Aorta (tissue), 5 donors: ENCODE measurements around the gene TRIM2. TPM values are rescaled to one million over a fixed set of nuclear protein-coding genes. Genes with fewer than 3 reads are reported as not detected.

ENCODE experiments used
- ATAC-seq: fragments of 200-7000 bp; cut with Tn5 transposase; one replicate; pipeline ENCODE4 v1.9.1; 2022; ENCODE audit warnings: moderate library complexity; ENCODE audit not compliant: low FRiP score
- DNase-seq, 2 donors: peaks; one replicate each; pipeline ENCODE4 v3.0.0-alpha.2; 2020
- H3K27ac ChIP-seq, 2 donors: one replicate each; pipeline ENCODE4 v1.5.1; 2013; ENCODE audit warnings: low read length in 2 of 2, mild to moderate bottlenecking in 2 of 2, moderate library complexity in 2 of 2, control low read depth in 1 of 2, inconsistent platforms in 1 of 2, low read depth in 1 of 2
- H3K27me3 ChIP-seq, 2 donors: one replicate each; pipeline ENCODE4 v1.6.1; 2013; ENCODE audit warnings: control low read depth in 1 of 2, low read length in 1 of 2, mild to moderate bottlenecking in 1 of 2, moderate library complexity in 1 of 2; ENCODE audit not compliant: insufficient read depth in 2 of 2, control insufficient read depth in 1 of 2
- H3K36me3 ChIP-seq, 2 donors: one replicate each; pipeline ENCODE4 v1.6.1; 2013; ENCODE audit warnings: control low read depth in 1 of 2, low read length in 1 of 2, mild to moderate bottlenecking in 1 of 2; ENCODE audit not compliant: insufficient read depth in 2 of 2, control insufficient read depth in 1 of 2
- H3K4me1 ChIP-seq, 2 donors: one replicate each; pipeline ENCODE4 v1.6.1; 2013; ENCODE audit warnings: low read length in 2 of 2, control low read depth in 1 of 2, mild to moderate bottlenecking in 1 of 2, moderate library complexity in 1 of 2; ENCODE audit not compliant: insufficient read depth in 2 of 2, control insufficient read depth in 1 of 2
- H3K4me3 ChIP-seq, 2 donors: one replicate each; pipeline ENCODE4 v1.5.1; 2013; ENCODE audit warnings: low read length in 2 of 2, control low read depth in 1 of 2, mild to moderate bottlenecking in 1 of 2
- H3K9me3 ChIP-seq: one replicate; pipeline ENCODE4 v1.6.1; 2013; ENCODE audit warnings: mild to moderate bottlenecking, low read length; ENCODE audit not compliant: control insufficient read depth
- WGBS, 2 donors: extraction: QIAGEN DNeasy Blood & Tissue Kit; methylation state at CpG; one replicate each; pipeline ENCODE4 v1.1.7; 2013; 5-methylcytosine and 5-hydroxymethylcytosine counted together
- intact Hi-C, 2 donors: fragments of 100-400 bp; cut with DNase I; formaldehyde crosslinking; loops; one replicate each; pipeline versions ENCODE4 v1.14.2 to v1.15.0; 2022
- polyA plus RNA-seq, 2 donors: library from polyadenylated mRNA; stranded (reverse); fragments of 200-250 nt; gene quantifications; one replicate each; pipeline ENCODE4 v1.2.3, GENCODE V29; 2013
- total RNA-seq, 2 donors: library from RNA; stranded (reverse); fragmentation: NEBNext Ultra II Directional; extraction: Animal tissue kit (Norgen Biotek cat#: 25700); gene quantifications; one replicate each; pipeline ENCODE4 v1.2.1, GENCODE V29; 2021
- donor health status: healthy with polysubstance abuse.
- donor health status: Bipolar disorder and iron deficiency.
- donor health status: DM: no; HTN: no; CAD: no.
- donor health status: DM: no; HTN: no; CAD: no.
- donor health status: DM: yes; HTN: yes; CAD: no.

Gene TRIM2
- total and polyA plus RNA-seq, 4 donors: 7.5 to 53.4 (median 18.9) TPM

DNA sequence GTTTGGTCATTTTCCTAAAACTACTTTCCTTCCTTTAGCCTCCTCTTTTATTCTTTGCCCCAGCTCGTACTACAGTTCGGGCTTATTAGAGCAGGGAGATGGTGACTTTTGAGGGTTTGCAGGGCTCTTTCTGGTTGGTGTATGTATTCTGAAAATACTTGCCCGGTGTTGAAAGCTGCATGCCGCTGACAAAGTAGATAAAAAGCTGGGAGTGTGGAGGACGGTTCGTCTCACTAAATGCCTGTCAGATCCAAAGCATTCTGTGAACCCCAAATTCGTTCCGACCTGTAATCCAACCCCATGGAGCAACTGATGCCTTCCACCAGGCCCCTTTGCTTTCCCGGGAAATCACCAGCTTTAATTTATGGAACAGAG, 19.2 kb downstream of the TRIM2 start:
- Histone ChIP-seq H3K4me1 (no peaks in the 10 kb centered on the region), H3K9me3 (no peaks in the 10 kb centered on the region), H3K27me3 (no peaks in the 10 kb centered on the region), H3K36me3 (no peaks in the 10 kb centered on the region), H3K27ac (peak overlapping the region in 1 of 2 donors; percentile 79), H3K4me3 (peak overlapping the region; percentile 64 to 73)
- DNase-seq (no peak), ATAC-seq (peak; percentile 49)
- intact Hi-C loops: loop anchor here in 1 of 2 donors (5.0 kb wide), 1 partner anchor 71 kb away; no protein-coding TSS in a partner anchor
- WGBS, 2 donors: 2 to 4% methylated on average over 9 of the region's 9 CpGs

DNA sequence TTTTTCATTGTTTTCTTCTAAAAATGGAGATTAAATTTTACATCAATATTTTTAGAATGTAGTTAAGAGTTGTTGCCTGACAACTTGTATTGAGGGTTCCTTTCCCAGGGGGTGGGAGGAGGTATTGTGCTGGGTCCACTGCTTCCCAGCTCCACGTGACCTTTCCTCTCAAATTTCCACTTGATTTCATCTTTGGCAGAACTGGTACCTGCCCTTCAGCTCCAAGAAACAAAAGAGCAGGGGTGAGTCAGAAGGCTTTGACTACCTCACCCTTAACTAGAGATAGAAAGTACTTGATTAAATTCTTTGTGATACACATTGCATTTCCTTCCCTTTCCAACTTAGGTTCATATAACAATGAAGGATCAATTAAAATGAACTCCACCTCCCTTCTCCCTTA, 19.7 kb downstream of the TRIM2 start:
- Histone ChIP-seq H3K36me3 (no peaks in the 10 kb centered on the region), H3K4me3 (peak overlapping the region; percentile 64 to 73), H3K4me1 (no peaks in the 10 kb centered on the region), H3K9me3 (no peaks in the 10 kb centered on the region), H3K27ac (no peak overlapping the region), H3K27me3 (no peaks in the 10 kb centered on the region)
- intact Hi-C loops: loop anchor here in 1 of 2 donors (5.0 kb wide), 1 partner anchor 72 kb away; no protein-coding TSS in a partner anchor
- 0 to 5% methylated on average over 1 of the region's 1 CpG for WGBS, 2 donors
- DNase-seq: no peak
- no peak for ATAC-seq

DNA sequence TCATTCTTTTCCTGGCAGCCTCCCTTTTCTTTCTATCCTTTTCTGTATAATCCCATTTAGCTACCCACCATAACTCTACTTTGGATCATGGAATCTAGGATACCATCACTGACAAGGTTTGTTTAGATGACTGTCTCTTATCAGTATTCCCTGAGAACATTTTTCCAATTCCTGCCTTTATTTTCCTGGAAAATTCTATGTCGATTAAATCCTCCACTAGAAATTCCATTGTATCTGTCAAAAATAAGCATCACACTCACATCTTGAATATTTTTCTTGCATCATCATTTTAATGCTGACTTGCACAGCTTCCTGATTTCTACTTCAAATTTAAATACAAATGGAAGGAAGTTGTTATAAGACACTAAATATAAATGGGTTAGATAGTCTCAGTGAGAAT, 20.2 kb downstream of the TRIM2 start:
- Histone ChIP-seq H3K4me3 (no peak overlapping the region), H3K36me3 (no peaks in the 10 kb centered on the region), H3K27ac (no peak overlapping the region), H3K9me3 (no peaks in the 10 kb centered on the region), H3K27me3 (no peaks in the 10 kb centered on the region), H3K4me1 (no peaks in the 10 kb centered on the region)
- DNase-seq: no peak
- intact Hi-C loops: loop anchor here in 1 of 2 donors (5.0 kb wide), 1 partner anchor 72 kb away; no protein-coding TSS in a partner anchor
- ATAC-seq: no peak
- WGBS, 2 donors: 86 to 92% methylated on average over 1 of the region's 1 CpG

DNA sequence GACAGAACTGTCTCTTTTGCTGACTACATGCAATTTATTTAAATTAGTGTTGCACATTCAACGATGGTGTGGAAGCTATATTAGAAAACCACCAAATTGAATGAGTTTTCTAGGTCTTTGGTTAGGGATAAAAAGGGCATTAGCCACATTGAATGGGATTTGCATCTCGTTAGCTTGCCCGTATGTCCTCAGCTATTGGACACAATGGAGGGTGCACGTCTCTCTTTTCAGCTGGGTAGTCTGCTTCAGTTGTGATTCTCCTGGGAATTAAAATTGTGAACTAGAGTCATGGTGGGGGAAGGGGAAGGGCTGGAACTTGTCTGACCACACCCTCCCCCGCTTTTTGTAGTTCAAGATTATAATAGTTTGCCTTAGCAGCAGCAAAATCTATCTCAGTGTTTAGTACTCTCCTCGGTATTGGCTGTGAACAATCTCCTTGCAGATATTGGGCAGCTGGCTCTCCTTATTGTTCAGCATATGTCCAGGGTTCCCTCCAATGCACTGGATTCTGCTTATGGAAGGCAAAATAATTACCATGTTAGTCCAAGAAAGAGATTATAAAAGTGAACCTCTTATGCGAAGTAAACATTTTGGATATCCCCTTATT, 23.3 kb downstream of the TRIM2 start:
- no peaks in the 10 kb centered on the region for H3K9me3 ChIP-seq
- WGBS, 2 donors: 98% methylated on average over 7 of the region's 7 CpGs
- H3K27me3 ChIP-seq: no peaks in the 10 kb centered on the region
- no peaks in the 10 kb centered on the region for H3K36me3 ChIP-seq
- H3K4me1 ChIP-seq: no peaks in the 10 kb centered on the region
- ATAC-seq (no peak), DNase-seq (no peak)
- H3K4me3 ChIP-seq: no peak overlapping the region
- intact Hi-C loops: no loop called here
- no peak overlapping the region for H3K27ac ChIP-seq

DNA sequence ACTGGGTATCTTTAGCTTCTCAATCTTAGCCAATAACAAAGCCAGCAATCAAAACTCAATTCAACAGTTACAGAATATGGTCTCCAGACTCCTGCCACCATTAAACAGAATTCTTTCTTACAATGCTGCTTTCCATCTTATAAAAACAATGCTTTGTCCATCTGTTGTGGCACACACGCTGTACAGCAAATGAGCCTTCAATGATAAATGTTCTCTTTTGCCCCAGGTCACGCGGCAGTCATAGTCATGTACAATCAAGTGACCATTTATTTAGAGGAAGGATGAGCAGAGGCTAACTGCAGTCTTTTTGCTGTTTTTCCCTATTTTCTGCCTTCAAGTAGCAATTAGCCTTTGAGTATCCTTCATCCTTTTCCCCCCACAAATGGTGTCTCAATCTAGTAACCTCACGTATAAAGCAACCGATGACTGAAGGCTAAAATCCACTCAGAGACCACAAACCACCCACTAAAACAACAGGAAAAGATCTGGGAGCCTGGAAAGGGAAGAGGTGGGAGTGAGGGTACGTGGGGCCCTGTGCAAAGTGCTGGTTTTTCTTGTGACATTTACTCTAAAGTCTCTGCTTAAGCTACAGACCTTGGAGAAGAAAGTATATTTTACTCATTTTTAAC, 24.4 kb downstream of the TRIM2 start:
- DNase-seq: no peak
- 84 to 90% methylated on average over 6 of the region's 6 CpGs for WGBS, 2 donors
- no peaks in the 10 kb centered on the region for H3K4me1 ChIP-seq

DNA sequence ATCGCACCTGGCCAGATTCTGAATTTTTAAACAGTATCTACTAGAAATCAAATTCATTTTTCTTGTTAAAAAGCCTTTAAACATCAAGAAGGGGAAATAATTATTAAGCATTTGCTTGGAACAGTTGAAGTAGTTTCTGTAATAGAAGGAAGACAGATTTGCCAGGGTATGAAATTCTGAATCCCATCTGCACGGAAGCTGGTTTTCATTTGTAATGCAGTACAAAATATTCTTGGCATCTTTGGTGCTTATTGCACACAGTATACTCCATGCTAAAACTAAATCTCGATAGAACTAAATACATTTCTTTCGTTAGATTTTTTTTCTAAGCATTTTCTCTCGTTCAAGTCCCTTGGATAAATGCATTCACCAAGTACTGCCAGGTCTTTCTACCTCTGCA, 25.3 kb downstream of the TRIM2 start:
- peaks cover 0 to 3% of the 10 kb centered on the region in 2 donors for H3K4me1 ChIP-seq
- no peaks in the 10 kb centered on the region for H3K9me3 ChIP-seq
- ATAC-seq (no peak), DNase-seq (no peak)
- no peaks in the 10 kb centered on the region for H3K27me3 ChIP-seq
- intact Hi-C loops: no loop called here
- WGBS, 2 donors: 97 to 98% methylated on average over 5 of the region's 5 CpGs
- no peak overlapping the region for H3K27ac ChIP-seq
- no peak overlapping the region for H3K4me3 ChIP-seq
- no peaks in the 10 kb centered on the region for H3K36me3 ChIP-seq

More for the DNA sequence above, 24.4 kb downstream of the TRIM2 start:
- intact Hi-C loops: no loop called here
- no peak for ATAC-seq
- Histone ChIP-seq H3K4me3 (no peak overlapping the region), H3K27me3 (no peaks in the 10 kb centered on the region), H3K36me3 (no peaks in the 10 kb centered on the region), H3K9me3 (no peaks in the 10 kb centered on the region), H3K27ac (no peak overlapping the region)

DNA sequence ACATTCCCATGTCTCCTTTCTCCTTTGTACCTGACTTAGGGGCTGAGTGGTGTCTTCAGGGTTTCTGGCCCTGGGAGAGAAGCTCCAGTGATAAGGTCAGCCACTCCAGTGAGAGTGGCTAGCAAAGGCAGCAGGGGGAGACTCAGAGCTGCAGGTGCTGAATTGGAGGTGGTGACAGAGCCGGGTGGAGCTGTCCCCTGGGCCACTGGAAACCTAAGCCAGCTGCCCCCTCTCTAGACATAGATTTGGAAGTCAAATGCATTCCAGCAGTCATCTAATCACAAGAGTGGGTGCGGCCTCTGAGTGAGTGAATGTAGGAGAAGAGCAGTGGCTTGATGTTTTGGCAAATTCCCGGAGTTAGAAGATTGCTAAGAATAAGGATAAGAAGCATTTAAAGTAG, 28.5 kb downstream of the TRIM2 start:
- no peak for DNase-seq
- no peaks in the 10 kb centered on the region for H3K36me3 ChIP-seq
- WGBS, 2 donors: 70 to 74% methylated on average over 3 of the region's 3 CpGs
- H3K9me3 ChIP-seq: no peaks in the 10 kb centered on the region
- H3K4me1 ChIP-seq: peaks cover 0 to 7% of the 10 kb centered on the region in 2 donors
- no peak overlapping the region for H3K4me3 ChIP-seq
- no peak overlapping the region for H3K27ac ChIP-seq
- H3K27me3 ChIP-seq: no peaks in the 10 kb centered on the region
- ATAC-seq: peak; percentile 37
- intact Hi-C loops: no loop called here

DNA sequence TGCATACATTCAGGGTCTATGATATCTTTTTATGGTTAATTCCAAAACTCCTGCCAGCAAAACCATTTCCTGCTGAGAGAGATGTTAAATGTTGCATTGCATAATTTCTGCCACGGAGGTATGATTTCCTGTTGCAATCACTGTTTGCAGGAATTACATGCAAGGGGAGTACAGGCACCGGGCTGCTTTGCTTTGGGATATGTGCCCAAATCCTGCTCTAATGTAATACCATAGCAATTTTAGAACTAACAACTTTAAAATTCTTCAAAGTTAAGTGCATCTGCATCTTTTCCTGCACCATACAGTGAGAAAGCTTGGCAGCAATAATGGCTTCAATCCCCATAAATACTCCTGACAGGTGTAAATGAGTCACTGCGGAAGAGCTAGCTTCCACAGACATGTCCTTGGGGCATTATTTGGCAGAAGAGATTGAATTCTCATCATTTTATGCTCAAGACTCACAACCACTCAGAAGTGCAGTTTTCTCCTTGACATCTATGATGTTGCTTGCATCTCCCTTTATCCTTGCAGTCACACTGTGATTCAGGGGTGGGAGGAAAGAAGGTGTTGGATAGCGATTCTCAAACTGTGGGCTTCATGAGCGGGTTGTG, 29.6 kb downstream of the TRIM2 start:
- Histone ChIP-seq H3K36me3 (no peaks in the 10 kb centered on the region), H3K4me3 (no peak overlapping the region), H3K4me1 (peaks cover 0 to 7% of the 10 kb centered on the region in 2 donors), H3K27ac (no peak overlapping the region), H3K9me3 (no peaks in the 10 kb centered on the region), H3K27me3 (no peaks in the 10 kb centered on the region)
- intact Hi-C loops: no loop called here
- DNase-seq (no peak), ATAC-seq (peak; percentile 45)
- WGBS, 2 donors: 51 to 52% methylated on average over 5 of the region's 5 CpGs

DNA sequence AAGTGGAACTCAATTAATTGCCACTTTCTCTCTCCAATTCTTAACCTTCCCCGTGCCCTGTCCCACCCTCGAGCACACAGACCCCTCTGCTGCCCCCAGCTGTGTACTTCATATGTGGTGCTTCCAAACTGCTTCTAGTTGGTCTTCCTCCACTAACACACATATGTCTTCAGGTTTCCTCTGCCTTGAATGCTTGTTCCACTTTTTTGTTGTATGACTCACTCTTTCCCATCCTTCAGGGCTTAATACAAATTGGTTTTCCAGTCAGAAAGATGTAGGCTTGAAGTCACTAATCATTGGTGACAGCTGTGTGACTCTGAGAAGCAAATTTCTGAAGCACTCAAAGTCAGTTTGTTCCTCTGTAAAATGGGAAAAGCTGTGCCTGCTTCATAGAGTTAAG, 30.6 kb downstream of the TRIM2 start:
- WGBS, 2 donors: 94 to 97% methylated on average over 2 of the region's 2 CpGs
- no peaks in the 10 kb centered on the region for H3K27me3 ChIP-seq
- H3K36me3 ChIP-seq: no peaks in the 10 kb centered on the region
- H3K4me1 ChIP-seq: peaks cover 0 to 7% of the 10 kb centered on the region in 2 donors
- no peaks in the 10 kb centered on the region for H3K9me3 ChIP-seq
- intact Hi-C loops: no loop called here
- no peak overlapping the region for H3K27ac ChIP-seq
- H3K4me3 ChIP-seq: no peak overlapping the region
- ATAC-seq (no peak), DNase-seq (no peak)
